ENCODE results near the gene OSTN.

Gene OSTN

GRCh38 chr3:191314109-191314728 is 115.2 kb downstream of the OSTN start:
- no peak for DNase-seq

All from inflammatory macrophage (primary cell).